Non-pigmented ciliary epithelial cell (primary cell): ENCODE results near the gene ZNF750.

ENCODE experiments used
- DNase-seq: peaks from one replicate; pipeline ENCODE4 v3.0.0-alpha.2; 2010; ENCODE audit warnings: low read depth

Gene ZNF750

GRCh38 chr17:82835122-82835521 is 4.7 kb downstream of the ZNF750 start:
- DNase-seq: no peak

DNA sequence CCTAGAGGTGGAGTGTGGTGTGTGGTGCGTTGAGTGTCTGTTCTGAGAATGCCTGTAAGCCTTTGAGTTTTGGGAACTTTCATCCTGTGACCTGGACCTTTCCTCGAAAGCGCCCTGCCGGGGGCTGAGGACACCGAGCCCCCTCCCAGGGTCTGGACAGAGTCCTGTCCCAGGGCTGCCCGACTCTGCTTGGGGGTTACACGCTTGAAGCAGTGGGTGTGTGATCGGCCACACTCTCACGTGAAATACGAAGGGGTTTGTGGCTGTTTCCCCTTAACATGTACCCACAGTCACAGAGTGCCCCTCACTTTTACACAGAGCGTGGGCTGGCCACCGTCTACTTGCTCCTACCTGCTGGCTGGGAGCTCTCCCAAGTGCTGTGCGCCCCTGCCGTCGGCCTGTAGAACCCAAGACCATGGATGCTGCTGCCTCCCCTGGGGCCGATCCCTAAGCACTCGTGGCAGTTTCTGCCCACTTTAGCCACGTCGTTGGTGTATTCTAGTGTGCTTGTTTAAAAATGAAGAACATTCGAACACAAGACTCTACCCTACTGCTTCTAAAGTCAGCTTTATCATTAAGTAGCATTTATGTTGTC is 6.8 kb downstream of the ZNF750 start:
- no peak for DNase-seq

GRCh38 chr17:82832411-82832810 is 7.4 kb downstream of the ZNF750 start:
- no peak for DNase-seq

DNA sequence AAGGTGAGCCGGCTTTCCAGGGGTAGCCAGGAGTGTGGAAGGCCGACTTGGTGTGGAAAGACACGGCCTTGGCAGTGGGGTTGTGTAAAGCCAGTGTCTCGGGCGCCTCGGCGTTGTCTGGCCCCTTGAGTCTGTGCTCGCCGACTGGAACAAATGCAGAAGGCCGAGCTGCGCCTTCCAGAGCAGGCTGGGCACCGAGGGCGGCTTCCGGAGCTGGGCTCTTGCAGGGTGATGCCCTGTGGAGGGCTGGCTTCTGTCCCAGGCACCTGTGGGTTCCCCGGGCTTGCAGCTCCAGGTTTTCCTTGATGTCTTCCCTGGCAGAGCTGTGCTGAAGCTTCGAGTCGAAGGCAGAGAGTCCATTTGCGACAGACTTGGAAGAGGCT is 8.0 kb downstream of the ZNF750 start:
- DNase-seq: no peak

- no peak for DNase-seq
Measured at GRCh38 chr17:82831041-82831817, 8.6 kb downstream of the ZNF750 start.

DNA sequence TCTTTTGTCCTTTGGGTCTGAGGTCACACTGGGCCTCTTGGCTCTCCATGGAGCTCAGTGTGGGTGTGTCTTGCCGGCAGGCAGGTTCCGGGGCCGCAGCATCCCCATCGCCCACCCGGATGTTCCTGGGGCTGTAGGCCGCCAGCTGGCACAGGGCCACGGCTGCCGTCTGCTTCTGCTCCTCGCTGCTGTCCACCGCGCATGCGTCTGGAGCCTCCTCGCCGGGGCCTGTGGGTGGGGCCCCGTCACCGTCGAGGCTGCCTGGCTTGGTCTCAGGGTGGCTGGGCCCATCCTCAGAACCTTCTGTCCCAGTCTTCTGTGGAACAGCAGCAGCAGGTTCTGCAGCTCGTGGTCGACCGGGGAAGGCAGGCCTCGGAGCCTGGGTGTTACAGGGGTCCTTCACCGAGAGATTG is 9.6 kb downstream of the ZNF750 start:
- no peak for DNase-seq

DNA sequence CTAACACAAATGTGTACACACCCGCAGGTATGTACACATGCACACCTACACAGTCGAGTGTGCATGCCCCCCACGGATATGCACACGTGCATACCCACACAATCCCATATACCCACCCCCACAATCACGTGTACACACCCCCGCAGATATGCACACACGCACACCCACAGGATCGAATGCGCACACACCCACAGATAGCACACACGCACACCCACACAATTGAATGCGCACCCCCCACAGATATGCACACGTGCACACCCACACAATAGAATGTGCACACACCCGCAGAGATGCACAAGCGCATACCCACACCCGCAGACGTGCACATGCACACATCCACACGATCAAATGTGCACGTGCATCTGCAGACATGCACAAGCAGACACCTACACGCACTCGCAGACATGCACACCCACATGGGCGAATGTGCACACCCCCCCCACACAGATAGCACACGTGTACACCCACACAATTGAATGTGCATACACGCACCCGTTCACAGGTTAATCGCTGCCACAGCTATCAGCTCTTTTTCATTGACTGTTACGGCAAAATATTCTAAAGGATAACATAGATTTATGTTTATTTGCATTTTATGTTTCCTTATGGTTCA is 10.8 kb downstream of the ZNF750 start:
- DNase-seq: no peak

- DNase-seq: no peak
Measured at GRCh38 chr17:82826956-82827355, 12.9 kb downstream of the ZNF750 start.

GRCh38 chr17:82826211-82826610 is 13.6 kb downstream of the ZNF750 start:
- no peak for DNase-seq

GRCh38 chr17:82825540-82826124 is 14.2 kb downstream of the ZNF750 start:
- no peak for DNase-seq

DNA sequence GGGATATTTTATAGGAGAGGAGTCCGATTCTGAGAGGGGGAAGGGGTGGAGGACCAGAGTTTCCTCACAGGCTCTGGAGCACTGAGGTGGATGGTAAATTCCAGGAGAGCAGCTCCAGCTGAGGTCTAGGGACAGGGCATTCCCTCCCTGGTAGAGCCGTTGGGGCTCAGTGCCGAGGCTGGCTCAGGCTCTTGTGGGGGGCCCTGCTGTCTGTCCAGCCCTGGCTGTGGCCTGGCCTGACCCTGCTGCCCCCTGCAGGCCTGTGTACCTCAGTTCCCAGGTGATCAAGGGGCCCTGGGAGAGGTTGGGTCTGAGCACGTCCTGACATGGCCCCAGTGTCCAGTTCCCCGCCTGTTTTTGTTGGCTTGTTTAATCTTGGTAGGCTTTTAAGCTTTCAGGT is 16.8 kb downstream of the ZNF750 start:
- DNase-seq: no peak

DNA sequence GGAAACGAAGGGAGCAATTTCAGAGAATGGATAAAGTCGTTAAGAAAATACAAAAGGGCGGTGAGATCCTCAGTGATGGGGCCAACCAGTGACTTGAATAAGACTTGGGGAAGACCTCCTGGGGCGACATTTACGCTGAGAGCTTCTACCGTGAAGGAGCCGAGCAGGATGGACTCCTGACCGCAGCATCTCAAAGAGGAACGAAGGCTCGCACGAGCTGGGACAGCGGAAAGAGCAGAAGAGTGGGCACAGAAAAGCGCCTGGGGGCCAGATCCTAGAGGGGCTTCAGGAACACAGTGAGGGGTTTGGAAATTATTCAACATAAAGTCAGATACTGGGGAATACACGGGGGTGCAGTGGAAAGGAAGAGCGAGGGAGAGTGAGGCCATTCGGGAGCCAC is 17.5 kb downstream of the ZNF750 start:
- no peak for DNase-seq

- no peak for DNase-seq
Measured at GRCh38 chr17:82821554-82821953, 18.3 kb downstream of the ZNF750 start.

DNA sequence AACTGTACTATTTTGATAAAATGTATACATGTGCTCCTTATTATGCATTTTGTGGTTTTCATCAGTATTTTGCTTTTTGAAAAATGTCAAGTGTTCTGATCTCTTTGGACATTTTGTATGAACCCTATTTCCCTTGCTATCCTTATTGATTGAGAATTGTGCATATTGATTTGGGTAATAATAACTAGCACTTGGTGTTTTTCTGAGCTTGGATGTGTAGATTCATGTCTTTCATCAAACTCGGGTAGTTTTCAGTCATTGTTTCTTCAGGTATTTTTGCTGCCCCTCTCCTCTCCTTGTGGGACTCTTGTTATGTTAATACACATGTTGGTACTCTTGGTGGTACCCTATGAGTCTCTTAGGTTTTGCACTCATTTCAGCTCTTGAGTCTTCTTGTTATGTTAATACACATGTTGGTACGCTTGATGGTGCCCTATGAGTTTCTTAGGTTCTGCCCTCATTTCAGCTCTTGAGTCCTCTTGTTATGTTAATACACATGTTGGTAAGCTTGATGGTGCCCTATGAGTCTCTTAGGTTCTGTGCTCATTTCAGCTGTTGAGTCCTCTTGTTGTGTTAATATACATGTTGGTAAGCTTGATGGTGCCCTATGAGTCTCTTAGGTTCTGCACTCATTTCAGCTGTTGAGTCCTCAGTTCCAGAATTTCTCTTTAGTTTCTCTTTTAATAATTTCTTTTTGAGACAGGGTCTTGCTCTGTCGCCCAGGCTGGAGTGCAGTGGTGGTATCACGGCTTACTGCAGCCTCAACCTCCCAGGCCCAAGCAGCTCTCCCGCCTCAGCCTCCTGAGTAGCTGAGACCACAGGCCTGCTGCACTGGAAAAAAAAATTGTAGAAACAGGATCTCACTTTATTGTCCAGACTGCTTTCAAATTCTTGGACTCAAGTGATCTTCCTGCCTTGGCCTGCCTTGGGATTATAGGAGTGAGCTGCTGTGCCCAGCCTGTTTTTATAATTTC is 19.3 kb downstream of the ZNF750 start:
- no peak for DNase-seq

GRCh38 chr17:82817947-82818346 is 21.9 kb downstream of the ZNF750 start:
- no peak for DNase-seq

GRCh38 chr17:82816358-82816757 is 23.5 kb downstream of the ZNF750 start:
- no peak for DNase-seq

- DNase-seq: no peak
Measured at GRCh38 chr17:82815790-82816305, 24.0 kb downstream of the ZNF750 start.

- DNase-seq: no peak
Measured at GRCh38 chr17:82815354-82815753, 24.5 kb downstream of the ZNF750 start.

- no peak for DNase-seq
Measured at GRCh38 chr17:82814834-82815233, 25.0 kb downstream of the ZNF750 start.

GRCh38 chr17:82813299-82814051 is 26.3 kb downstream of the ZNF750 start:
- no peak for DNase-seq

- DNase-seq: no peak
Measured at GRCh38 chr17:82812601-82813000, 27.2 kb downstream of the ZNF750 start.
